DND-41 (cell line): Measurements from ENCODE around the gene OPCML.

Experiments used
- CTCF ChIP-seq: IDR thresholded peaks from 2 replicates; pipeline ENCODE4 v1.5.1; 2012; ENCODE audit warnings: borderline replicate concordance, low read length, moderate library complexity, mild to moderate bottlenecking; ENCODE audit not compliant: poor library complexity, severe bottlenecking; ENCODE audit errors: extremely low read depth
- EZH2 ChIP-seq: IDR thresholded peaks from 3 replicates; pipeline ENCODE4 v1.6.1; 2012; ENCODE audit warnings: borderline replicate concordance, low read depth, mild to moderate bottlenecking, moderate library complexity, low read length, inconsistent platforms; ENCODE audit not compliant: severe bottlenecking

- TF ChIP-seq CTCF (no peak), EZH2 (no peak)
Observed at GRCh38 chr11:132590986-132591385, 941.3 kb downstream of the OPCML start.
